BLaER1 treated with 17β-estradiol and CSF1 and Interleukin-3, amounts not matched to agents 10 nM and 100 nM (cell line): Measurements from ENCODE around the gene SMIM41.

ENCODE experiments used
- H3K27ac ChIP-seq, 11 experiments: shearing (Covaris generic); formaldehyde crosslinking; 2 replicates each; pipeline ENCODE4 v1.8.1; 2022
- H3K27me3 ChIP-seq, 11 experiments: shearing (Covaris generic); formaldehyde crosslinking; 2 replicates each; pipeline ENCODE4 v1.8.1; 2022
- H3K36me3 ChIP-seq, 11 experiments: shearing (Covaris generic); formaldehyde crosslinking; 2 replicates each; pipeline ENCODE4 v1.8.1; 2022
- H3K4me1 ChIP-seq, 10 experiments: shearing (Covaris generic); formaldehyde crosslinking; 2 replicates each; pipeline ENCODE4 v1.8.1; 2022
- H3K4me2 ChIP-seq, 11 experiments: shearing (Covaris generic); formaldehyde crosslinking; 2 replicates each; pipeline ENCODE4 v1.8.1; 2022
- H3K4me3 ChIP-seq, 10 experiments: shearing (Covaris generic); formaldehyde crosslinking; 2 replicates each; pipeline ENCODE4 v1.8.1; 2022
- H3K9ac ChIP-seq, 11 experiments: shearing (Covaris generic); formaldehyde crosslinking; 2 replicates each; pipeline ENCODE4 v1.8.1; 2022
- H3K9me3 ChIP-seq, 11 experiments: shearing (Covaris generic); formaldehyde crosslinking; replicated peaks in 1 of 11; 2 replicates each; pipeline ENCODE4 v1.8.1; 2022
- H4K20me1 ChIP-seq, 11 experiments: shearing (Covaris generic); formaldehyde crosslinking; 2 replicates each; pipeline ENCODE4 v1.8.1; 2022
- Cebpa-rat ChIP-seq, 11 experiments: shearing (Covaris generic); IDR thresholded peaks; 2 replicates each; pipeline ENCODE4 v1.8.1; 2022

The SMIM41 gene

GRCh38 chr12:52141306-52141705 lies 61.8 kb downstream of the SMIM41 start:
- H3K27ac ChIP-seq = no peak overlapping the region
- H3K4me2 ChIP-seq = no peak overlapping the region
- no peaks in the 10 kb centered on the region for H3K36me3 ChIP-seq
- H3K9me3 ChIP-seq = no peaks in the 10 kb centered on the region
- no peak for TF ChIP-seq Cebpa-rat (IDR thresholded peaks at IDR 0.05)
- no peak overlapping the region for H3K9ac ChIP-seq
- no peaks in the 10 kb centered on the region for H3K27me3 ChIP-seq
- peaks cover under 1 to 35% (median 27%) of the 10 kb centered on the region in 10 experiments; a peak in 18 of 20 replicates for H3K4me1 ChIP-seq
- H3K4me3 ChIP-seq = no peak overlapping the region
- H4K20me1 ChIP-seq = no peaks in the 10 kb centered on the region; a peak in 1 of 22 replicates

- Histone ChIP-seq H3K4me3 (no peak overlapping the region), H3K9me3 (no peaks in the 10 kb centered on the region), H3K4me1 (peaks cover 6 to 35% (median 29%) of the 10 kb centered on the region in 10 experiments), H3K27ac (no peak overlapping the region), H4K20me1 (no peaks in the 10 kb centered on the region; a peak in 1 of 22 replicates), H3K36me3 (no peaks in the 10 kb centered on the region), H3K27me3 (no peaks in the 10 kb centered on the region), H3K9ac (no peak overlapping the region), H3K4me2 (no peak overlapping the region)
- TF ChIP-seq Cebpa-rat (IDR thresholded peaks at IDR 0.05) = no peak
These were observed 62.4 kb downstream of the SMIM41 start for GRCh38 chr12:52141875-52142274.

GRCh38 chr12:52142431-52142830 lies 62.9 kb downstream of the SMIM41 start:
- Histone ChIP-seq H3K4me2 (no peak overlapping the region), H3K4me1 (peaks cover 12 to 37% (median 31%) of the 10 kb centered on the region in 10 experiments), H4K20me1 (no peaks in the 10 kb centered on the region; a peak in 1 of 22 replicates), H3K36me3 (no peaks in the 10 kb centered on the region), H3K27me3 (no peaks in the 10 kb centered on the region), H3K4me3 (no peak overlapping the region), H3K9ac (no peak overlapping the region), H3K27ac (no peak overlapping the region), H3K9me3 (no peaks in the 10 kb centered on the region)
- no peak for TF ChIP-seq Cebpa-rat (IDR thresholded peaks at IDR 0.05)

GRCh38 chr12:52144512-52145227 lies 65.2 kb downstream of the SMIM41 start:
- Histone ChIP-seq H3K36me3 (no peaks in the 10 kb centered on the region), H3K27ac (peak overlapping the region in 3 of 11 experiments; percentile 17 to 35 (median 29); a peak in 3 of 22 replicates)

GRCh38 chr12:52145228-52146088 lies 66.0 kb downstream of the SMIM41 start:
- Histone ChIP-seq H3K27me3 (no peaks in the 10 kb centered on the region), H3K4me1 (peaks cover 17 to 34% (median 25%) of the 10 kb centered on the region in 10 experiments), H3K9me3 (no peaks in the 10 kb centered on the region), H3K4me2 (no peak overlapping the region), H3K4me3 (no peak overlapping the region), H3K36me3 (no peaks in the 10 kb centered on the region), H3K9ac (peak overlapping the region in 2 of 11 experiments; percentile 53 to 66; a peak in 3 of 22 replicates), H3K27ac (peak overlapping the region in 3 of 11 experiments; percentile 17 to 83 (median 29); a peak in 1 of 22 replicates), H4K20me1 (no peaks in the 10 kb centered on the region)
- no peak for TF ChIP-seq Cebpa-rat (IDR thresholded peaks at IDR 0.05)

More at GRCh38 chr12:52144512-52145227, 65.2 kb downstream of the SMIM41 start:
- Histone ChIP-seq H3K4me1 (peaks cover 24 to 38% (median 30%) of the 10 kb centered on the region in 10 experiments), H4K20me1 (no peaks in the 10 kb centered on the region), H3K9ac (peak overlapping the region in 3 of 11 experiments; percentile 17 to 53 (median 32); a peak in 4 of 22 replicates), H3K9me3 (no peaks in the 10 kb centered on the region), H3K27me3 (no peaks in the 10 kb centered on the region), H3K4me2 (no peak overlapping the region), H3K4me3 (no peak overlapping the region)
- TF ChIP-seq Cebpa-rat (IDR thresholded peaks at IDR 0.05) = no peak

GRCh38 chr12:52146089-52146821 lies 66.8 kb downstream of the SMIM41 start:
- peak overlapping the region in 4 of 11 experiments; percentile 52 to 76 (median 62); a peak in 7 of 22 replicates for H3K4me2 ChIP-seq
- no peaks in the 10 kb centered on the region for H4K20me1 ChIP-seq
- no peak for TF ChIP-seq Cebpa-rat (IDR thresholded peaks at IDR 0.05)
- H3K27me3 ChIP-seq = no peaks in the 10 kb centered on the region
- no peaks in the 10 kb centered on the region for H3K9me3 ChIP-seq
- no peaks in the 10 kb centered on the region for H3K36me3 ChIP-seq
- H3K4me1 ChIP-seq = peaks cover 16 to 33% (median 23%) of the 10 kb centered on the region in 10 experiments
- H3K4me3 ChIP-seq = no peak overlapping the region
- H3K27ac ChIP-seq = peak overlapping the region in 5 of 11 experiments; percentile 51 to 83 (median 69); a peak in 8 of 22 replicates
- peak overlapping the region in 5 of 11 experiments; percentile 33 to 66 (median 52); a peak in 4 of 22 replicates for H3K9ac ChIP-seq

GRCh38 chr12:52146822-52147366 lies 67.4 kb downstream of the SMIM41 start:
- Histone ChIP-seq H3K27ac (peak overlapping the region in 5 of 11 experiments; percentile 51 to 83 (median 69); a peak in 11 of 22 replicates), H3K4me3 (no peak overlapping the region), H3K27me3 (no peaks in the 10 kb centered on the region), H4K20me1 (no peaks in the 10 kb centered on the region), H3K9me3 (no peaks in the 10 kb centered on the region), H3K4me2 (peak overlapping the region in 5 of 11 experiments; percentile 20 to 76 (median 52); a peak in 8 of 22 replicates), H3K9ac (peak overlapping the region in 5 of 11 experiments; percentile 33 to 66 (median 52); a peak in 8 of 22 replicates), H3K36me3 (no peaks in the 10 kb centered on the region), H3K4me1 (peaks cover 22 to 40% (median 29%) of the 10 kb centered on the region in 10 experiments)
- TF ChIP-seq Cebpa-rat (IDR thresholded peaks at IDR 0.05) = no peak

- H3K4me2 ChIP-seq = peak overlapping the region; percentile 43 to 76 (median 54); a peak in 19 of 22 replicates
- H3K4me3 ChIP-seq = no peak overlapping the region
- no peaks in the 10 kb centered on the region for H3K36me3 ChIP-seq
- peak overlapping the region in 5 of 11 experiments; percentile 21 to 83 (median 69); a peak in 9 of 22 replicates for H3K27ac ChIP-seq
- TF ChIP-seq Cebpa-rat (IDR thresholded peaks at IDR 0.05) = no peak
- H3K4me1 ChIP-seq = peaks cover 25 to 43% (median 31%) of the 10 kb centered on the region in 10 experiments
- no peaks in the 10 kb centered on the region for H3K9me3 ChIP-seq
- no peaks in the 10 kb centered on the region for H3K27me3 ChIP-seq
- no peaks in the 10 kb centered on the region for H4K20me1 ChIP-seq
- H3K9ac ChIP-seq = peak overlapping the region in 5 of 11 experiments; percentile 12 to 66 (median 37); a peak in 6 of 22 replicates
These were observed 68.0 kb downstream of the SMIM41 start for GRCh38 chr12:52147367-52147963.
